Skeletal muscle cell (primary cell): Measurements from ENCODE around the gene FAH.

Experiments used
- DNase-seq: peaks from one replicate; pipeline ENCODE4 v3.0.0-alpha.2; 2010; ENCODE audit warnings: low read depth
- H3K4me3 ChIP-seq: 2 replicates; pipeline ENCODE4 v1.5.1; 2011; ENCODE audit warnings: low read depth, mild to moderate bottlenecking, control low read depth, low read length, moderate library complexity

FAH gene

DNA sequence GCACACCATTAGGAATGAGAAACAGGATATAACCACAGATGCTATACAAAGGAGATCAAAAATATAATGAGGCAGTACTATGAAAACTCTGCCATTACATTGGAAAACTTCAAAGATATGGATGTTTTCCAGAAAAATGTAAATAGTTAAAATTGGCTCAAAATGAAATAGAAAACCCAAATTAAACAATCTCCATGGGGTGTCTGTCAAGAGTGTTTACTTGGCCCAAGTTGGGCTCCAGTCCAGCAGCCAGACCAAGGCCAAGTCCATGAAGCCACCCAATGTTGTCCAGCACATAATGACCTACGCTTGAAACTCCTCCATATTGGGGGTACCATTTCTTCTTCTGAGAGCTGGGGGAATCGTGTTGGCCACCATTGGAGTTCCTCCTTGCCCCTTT, 62.1 kb downstream of the FAH start:
- no peak for DNase-seq
- H3K4me3 ChIP-seq, result no peak overlapping the region

DNA sequence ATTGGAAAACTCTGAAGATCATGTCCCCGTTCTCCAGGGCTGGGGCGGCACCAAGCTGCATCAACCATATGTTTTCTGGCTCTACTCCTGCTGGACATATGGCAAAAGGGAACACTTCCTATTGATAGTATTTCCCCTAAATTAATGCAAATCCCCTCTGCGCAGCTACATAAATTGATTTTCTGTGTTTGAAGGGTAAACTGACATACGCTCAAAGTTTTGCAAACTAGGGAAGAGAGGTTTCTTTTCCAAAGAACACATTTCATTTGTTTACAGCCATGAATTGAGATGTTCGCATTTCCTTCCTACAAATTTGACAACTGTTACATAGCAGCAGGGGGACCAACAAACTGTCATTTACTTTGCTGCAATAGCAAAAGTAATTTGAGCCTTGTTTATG, 63.3 kb downstream of the FAH start:
- no peak for DNase-seq
- H3K4me3 ChIP-seq, result no peak overlapping the region

DNA sequence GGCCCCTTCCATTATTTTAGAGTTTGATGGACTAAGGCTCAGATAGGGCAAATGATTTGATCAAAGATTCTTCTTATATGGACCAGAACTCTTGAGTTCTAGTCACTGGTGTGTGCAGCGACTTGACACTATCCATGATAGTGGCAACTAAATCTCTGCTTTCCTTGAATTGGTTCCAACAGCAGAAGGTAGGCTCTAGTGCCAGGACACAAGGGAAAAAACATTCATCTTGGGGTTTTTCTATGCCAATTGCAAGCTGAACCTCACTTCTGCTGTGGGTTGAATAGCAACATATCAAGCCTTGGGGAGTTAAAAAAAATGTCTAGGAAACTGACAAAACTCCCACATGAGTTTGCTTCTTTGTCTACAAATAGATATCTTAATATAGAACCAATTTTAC, 64.1 kb downstream of the FAH start:
- no peak for DNase-seq
- H3K4me3 ChIP-seq, result no peak overlapping the region

DNA sequence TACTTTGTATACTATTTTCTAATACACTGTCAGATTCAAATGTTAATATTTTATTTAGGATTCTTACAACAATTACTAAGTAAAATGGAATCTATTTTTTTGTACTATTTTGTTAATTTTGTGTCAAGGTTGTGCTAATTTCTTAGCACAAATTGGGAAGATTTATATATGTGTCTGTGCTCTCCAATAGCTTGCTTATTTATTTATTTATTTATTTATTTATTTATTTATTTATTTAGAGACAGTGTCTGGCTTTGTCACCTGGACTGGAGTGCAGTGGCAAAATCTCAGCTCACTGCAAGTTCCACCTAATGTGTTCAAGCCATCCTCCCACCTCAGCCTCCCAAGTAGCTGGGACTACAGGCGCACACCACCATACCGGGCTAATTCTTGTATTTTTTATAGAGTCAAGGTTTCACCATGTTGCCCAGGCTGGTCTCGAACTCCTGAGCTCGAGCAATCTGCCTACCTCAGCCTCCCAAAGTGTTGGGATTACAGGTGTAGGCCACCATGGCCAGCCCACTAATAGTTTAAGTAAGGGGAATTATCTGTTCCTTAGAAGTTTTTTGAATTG, 64.6 kb downstream of the FAH start:
- DNase-seq, result no peak
- no peak overlapping the region for H3K4me3 ChIP-seq

DNA sequence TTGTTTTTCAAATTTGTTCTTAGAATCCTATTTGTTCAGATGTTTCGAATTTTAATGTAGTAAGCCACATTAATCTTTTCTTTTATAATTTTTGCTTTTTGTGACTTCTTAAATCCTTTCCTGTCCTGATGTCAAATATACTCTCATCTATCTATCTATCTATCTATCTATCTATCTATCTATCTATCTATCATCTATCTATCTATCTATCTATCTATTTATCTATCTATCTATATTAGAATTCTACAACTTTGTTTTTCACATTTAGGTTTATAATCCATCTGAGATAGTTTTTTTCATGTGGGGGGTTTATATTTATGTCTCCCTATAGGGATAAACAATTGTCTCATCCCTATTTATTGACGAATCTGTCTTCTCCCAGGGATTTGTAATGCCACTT, 67.2 kb downstream of the FAH start:
- no peak for DNase-seq
- H3K4me3 ChIP-seq, result no peak overlapping the region

DNA sequence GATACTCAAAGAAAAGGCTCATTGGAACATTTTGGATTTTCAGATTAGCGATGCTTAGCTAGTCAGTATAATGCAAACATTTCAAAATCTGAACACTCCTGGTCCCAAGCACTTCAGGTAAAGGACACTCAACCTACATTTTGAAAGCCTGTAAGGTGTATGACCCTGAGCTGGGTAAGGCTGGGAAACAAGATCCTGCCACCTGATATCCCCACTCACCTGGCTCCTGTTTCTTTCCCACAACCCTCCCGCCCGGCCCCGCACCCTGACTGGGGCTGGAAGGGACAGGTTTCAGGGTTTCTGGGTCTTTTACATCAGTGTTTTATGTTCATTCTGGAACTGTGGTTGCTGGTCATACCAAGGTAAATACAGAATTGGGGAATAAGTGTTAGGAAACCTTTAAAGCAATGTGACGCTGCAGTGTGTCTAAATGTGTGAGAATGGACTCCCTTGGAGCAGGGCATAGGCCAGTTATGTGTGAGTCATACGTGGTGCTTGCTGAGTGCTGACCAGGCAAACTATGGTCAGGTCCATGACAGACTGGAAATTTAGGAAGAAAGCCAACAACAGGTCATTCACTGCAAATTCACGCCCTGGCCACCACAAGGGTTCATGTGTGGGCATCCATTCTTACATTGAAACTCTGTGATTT, 76.3 kb downstream of the FAH start:
- peak; percentile 12 for DNase-seq

DNA sequence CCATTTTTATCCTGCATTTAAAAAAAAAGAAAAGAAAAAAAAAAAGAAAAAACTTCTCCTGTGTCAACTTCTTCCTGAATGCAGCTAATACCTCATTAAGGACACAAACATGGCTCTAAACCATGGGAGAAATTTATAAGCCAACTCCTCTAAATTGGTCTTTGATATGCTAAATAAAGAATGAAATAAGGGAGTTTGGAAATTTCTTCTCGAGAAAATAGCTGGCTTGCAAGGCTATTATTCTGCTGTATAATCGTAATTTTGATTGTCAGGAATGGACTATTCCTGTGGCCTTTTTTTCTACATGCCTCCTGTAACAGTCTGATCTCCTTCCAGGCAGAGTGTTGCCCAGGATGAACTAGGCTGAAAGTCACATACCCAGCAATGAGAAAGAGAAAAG, 78.6 kb downstream of the FAH start:
- H3K4me3 ChIP-seq, result no peak overlapping the region
- no peak for DNase-seq

More for the DNA sequence above, 76.3 kb downstream of the FAH start:
- H3K4me3 ChIP-seq, result no peak overlapping the region

DNA sequence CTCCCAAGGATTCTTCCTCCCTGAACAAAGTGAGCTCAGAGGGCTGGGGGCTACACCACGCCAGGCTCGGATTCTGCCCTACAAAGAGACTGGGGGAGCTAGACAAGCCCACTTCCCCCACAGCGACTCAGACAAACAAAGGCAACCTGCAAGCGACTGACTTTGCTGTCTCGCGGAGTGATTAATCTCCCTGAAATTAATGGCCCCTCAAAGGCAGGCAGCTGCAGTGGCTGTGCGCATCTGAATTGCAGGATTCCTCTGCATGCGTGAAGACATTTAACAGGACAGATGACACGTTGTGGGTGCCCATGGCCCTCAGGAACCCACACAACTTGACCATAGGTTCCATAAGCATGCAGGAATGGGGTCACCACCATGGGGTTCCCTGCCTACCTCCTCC, 80.8 kb downstream of the FAH start:
- no peak for DNase-seq

DNA sequence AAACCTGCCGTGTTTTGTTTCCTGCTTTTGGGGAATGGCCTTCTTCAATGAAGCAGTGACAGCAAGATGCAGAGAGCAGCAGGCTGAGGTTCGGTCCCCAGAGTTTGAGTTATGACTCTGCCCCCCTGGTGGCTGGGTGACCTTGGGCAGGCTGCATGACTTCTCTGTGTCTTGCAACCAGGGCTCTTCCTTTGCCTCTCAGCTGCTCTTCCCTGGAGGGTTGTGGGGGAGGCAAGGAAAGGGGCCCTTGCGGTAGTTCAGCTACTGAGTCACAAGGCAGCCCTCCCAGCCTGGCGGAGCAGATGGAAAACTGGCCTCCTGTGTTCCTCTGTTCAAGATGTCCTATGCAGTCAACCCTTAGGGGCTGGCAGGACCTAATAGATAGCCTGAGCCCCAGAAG, 82.1 kb downstream of the FAH start:
- DNase-seq, result no peak
- H3K4me3 ChIP-seq, result no peak overlapping the region

More for the DNA sequence above, 80.8 kb downstream of the FAH start:
- no peak overlapping the region for H3K4me3 ChIP-seq
